ENCODE results near the gene EYA4.
"Not testable (repeated sequence)": the region's sequence is repeated elsewhere in the genome, so short reads cannot be mapped to it uniquely, and the experiment has no call there.

The EYA4 gene

DNA sequence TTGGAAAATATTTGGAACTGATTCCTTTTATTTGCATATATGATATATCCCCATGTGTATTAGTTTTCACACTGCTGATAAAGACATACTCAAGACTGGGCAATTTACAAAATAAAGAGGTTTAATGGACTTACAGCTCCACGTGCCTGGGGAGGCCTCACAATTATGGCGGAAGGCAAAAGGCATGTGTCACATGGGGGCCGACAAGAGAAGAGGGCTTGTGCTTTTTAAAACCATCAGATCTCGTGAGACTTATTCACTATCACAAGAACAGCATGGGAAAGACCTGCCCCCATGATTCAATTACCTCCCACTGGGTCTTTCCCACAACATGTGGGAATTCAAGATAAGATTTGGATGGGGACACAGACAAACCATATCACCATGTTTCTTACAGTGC lies 156.4 kb downstream of the EYA4 start:
- H2AK5ac ChIP-seq (ENCODE audit: low read length); H3K56ac ChIP-seq (ENCODE audit: low read length); H3K4me3 ChIP-seq (ENCODE audit: low read length); H3K79me1 ChIP-seq (ENCODE audit: low read length); H4K8ac ChIP-seq (ENCODE audit: low read depth, low read length); H2BK120ac ChIP-seq (ENCODE audit: low read depth, low read length); H3K23ac ChIP-seq (ENCODE audit: low read length); H2BK15ac ChIP-seq (replicated peaks; ENCODE audit: low read depth); H2BK5ac ChIP-seq (ENCODE audit: low read length); DNase-seq; H3K79me2 ChIP-seq (ENCODE audit: control insufficient read depth, insufficient read depth, low read length); H3K9ac ChIP-seq (ENCODE audit: low read length); H3K27ac ChIP-seq (ENCODE audit: low read depth, low read length); H3K4me2 ChIP-seq (ENCODE audit: low read length); H3K4me1 ChIP-seq (ENCODE audit: control insufficient read depth, low read depth, low read length); H3K18ac ChIP-seq (ENCODE audit: low read length); H3K4ac ChIP-seq (ENCODE audit: low read depth, low read length); H3K36me3 ChIP-seq (ENCODE audit: control insufficient read depth, insufficient read depth, low read length); H4K5ac ChIP-seq (ENCODE audit: low read length); H3K27me3 ChIP-seq (ENCODE audit: insufficient read depth, low read length, poor library complexity): not testable (repeated sequence)
- no CpG with 5 or more reads among the region's 4 CpGs for WGBS (ENCODE audit: extremely low coverage, insufficient coverage, low lambda C conversion rate)

- Histone ChIP-seq H3K36me3 (ENCODE audit: control insufficient read depth, insufficient read depth, low read length) (no peaks in the 10 kb centered on the region), H3K27ac (ENCODE audit: low read depth, low read length) (no peak overlapping the region), H4K5ac (ENCODE audit: low read length) (no peak overlapping the region), H3K4ac (ENCODE audit: low read depth, low read length) (no peak overlapping the region), H3K27me3 (ENCODE audit: insufficient read depth, low read length, poor library complexity) (no peaks in the 10 kb centered on the region), H4K8ac (ENCODE audit: low read depth, low read length) (no peak overlapping the region), H3K56ac (ENCODE audit: low read length) (no peak overlapping the region), H3K18ac (ENCODE audit: low read length) (no peak overlapping the region), H3K4me2 (ENCODE audit: low read length) (no peak overlapping the region), H3K9ac (ENCODE audit: low read length) (no peak overlapping the region), H2BK15ac (replicated peaks; ENCODE audit: low read depth) (no peak overlapping the region), H2AK5ac (ENCODE audit: low read length) (no peak overlapping the region), H3K23ac (ENCODE audit: low read length) (no peak overlapping the region), H3K4me3 (ENCODE audit: low read length) (no peak overlapping the region), H2BK120ac (ENCODE audit: low read depth, low read length) (no peak overlapping the region), H3K79me2 (ENCODE audit: control insufficient read depth, insufficient read depth, low read length) (no peaks in the 10 kb centered on the region), H3K4me1 (ENCODE audit: control insufficient read depth, low read depth, low read length) (peaks cover 1% of the 10 kb centered on the region), H2BK5ac (ENCODE audit: low read length) (no peak overlapping the region), H3K79me1 (ENCODE audit: low read length) (no peaks in the 10 kb centered on the region)
- no CpG with 5 or more reads among the region's 2 CpGs for WGBS (ENCODE audit: extremely low coverage, insufficient coverage, low lambda C conversion rate)
- DNase-seq, result no peak
These were observed 158.3 kb downstream of the EYA4 start for GRCh38 chr6:133399426-133399825.

GRCh38 chr6:133404151-133404550 lies 163.0 kb downstream of the EYA4 start:
- H3K4ac ChIP-seq (ENCODE audit: low read depth, low read length), result no peak overlapping the region
- no peak overlapping the region for H4K8ac ChIP-seq (ENCODE audit: low read depth, low read length)
- no peak overlapping the region for H3K27ac ChIP-seq (ENCODE audit: low read depth, low read length)
- H3K9ac ChIP-seq (ENCODE audit: low read length), result no peak overlapping the region
- no peaks in the 10 kb centered on the region for H3K27me3 ChIP-seq (ENCODE audit: insufficient read depth, low read length, poor library complexity)
- no peak overlapping the region for H3K4me2 ChIP-seq (ENCODE audit: low read length)
- H3K4me3 ChIP-seq (ENCODE audit: low read length), result no peak overlapping the region
- no peaks in the 10 kb centered on the region for H3K4me1 ChIP-seq (ENCODE audit: control insufficient read depth, low read depth, low read length)
- WGBS (ENCODE audit: extremely low coverage, insufficient coverage, low lambda C conversion rate), result no CpG with 5 or more reads among the region's 2 CpGs
- peak; percentile 42 for DNase-seq
- H2BK120ac ChIP-seq (ENCODE audit: low read depth, low read length), result no peak overlapping the region
- no peak overlapping the region for H4K5ac ChIP-seq (ENCODE audit: low read length)
- H2BK5ac ChIP-seq (ENCODE audit: low read length), result no peak overlapping the region
- H3K56ac ChIP-seq (ENCODE audit: low read length), result no peak overlapping the region
- no peak overlapping the region for H3K23ac ChIP-seq (ENCODE audit: low read length)
- no peak overlapping the region for H2AK5ac ChIP-seq (ENCODE audit: low read length)
- no peak overlapping the region for H3K18ac ChIP-seq (ENCODE audit: low read length)
- H2BK15ac ChIP-seq (replicated peaks; ENCODE audit: low read depth), result no peak overlapping the region
- no peaks in the 10 kb centered on the region for H3K79me2 ChIP-seq (ENCODE audit: control insufficient read depth, insufficient read depth, low read length)
- no peaks in the 10 kb centered on the region for H3K79me1 ChIP-seq (ENCODE audit: low read length)
- H3K36me3 ChIP-seq (ENCODE audit: control insufficient read depth, insufficient read depth, low read length), result no peaks in the 10 kb centered on the region

- peak overlapping the region; percentile 38 for H2BK120ac ChIP-seq (ENCODE audit: low read depth, low read length)
- H3K4me3 ChIP-seq (ENCODE audit: low read length), result no peak overlapping the region
- no CpG with 5 or more reads among the region's 8 CpGs for WGBS (ENCODE audit: extremely low coverage, insufficient coverage, low lambda C conversion rate)
- no peaks in the 10 kb centered on the region for H3K79me1 ChIP-seq (ENCODE audit: low read length)
- no peak overlapping the region for H2BK5ac ChIP-seq (ENCODE audit: low read length)
- no peak overlapping the region for H4K5ac ChIP-seq (ENCODE audit: low read length)
- H3K23ac ChIP-seq (ENCODE audit: low read length), result no peak overlapping the region
- H3K36me3 ChIP-seq (ENCODE audit: control insufficient read depth, insufficient read depth, low read length), result no peaks in the 10 kb centered on the region
- no peak overlapping the region for H3K27ac ChIP-seq (ENCODE audit: low read depth, low read length)
- no peak overlapping the region for H4K8ac ChIP-seq (ENCODE audit: low read depth, low read length)
- H3K18ac ChIP-seq (ENCODE audit: low read length), result no peak overlapping the region
- no peaks in the 10 kb centered on the region for H3K4me1 ChIP-seq (ENCODE audit: control insufficient read depth, low read depth, low read length)
- no peak overlapping the region for H2BK15ac ChIP-seq (replicated peaks; ENCODE audit: low read depth)
- no peak overlapping the region for H3K9ac ChIP-seq (ENCODE audit: low read length)
- H3K79me2 ChIP-seq (ENCODE audit: control insufficient read depth, insufficient read depth, low read length), result no peaks in the 10 kb centered on the region
- no peak overlapping the region for H2AK5ac ChIP-seq (ENCODE audit: low read length)
- H3K56ac ChIP-seq (ENCODE audit: low read length), result no peak overlapping the region
- DNase-seq, result no peak
- no peaks in the 10 kb centered on the region for H3K27me3 ChIP-seq (ENCODE audit: insufficient read depth, low read length, poor library complexity)
- no peak overlapping the region for H3K4me2 ChIP-seq (ENCODE audit: low read length)
- no peak overlapping the region for H3K4ac ChIP-seq (ENCODE audit: low read depth, low read length)
These were observed 163.6 kb downstream of the EYA4 start for GRCh38 chr6:133404728-133405127.

DNA sequence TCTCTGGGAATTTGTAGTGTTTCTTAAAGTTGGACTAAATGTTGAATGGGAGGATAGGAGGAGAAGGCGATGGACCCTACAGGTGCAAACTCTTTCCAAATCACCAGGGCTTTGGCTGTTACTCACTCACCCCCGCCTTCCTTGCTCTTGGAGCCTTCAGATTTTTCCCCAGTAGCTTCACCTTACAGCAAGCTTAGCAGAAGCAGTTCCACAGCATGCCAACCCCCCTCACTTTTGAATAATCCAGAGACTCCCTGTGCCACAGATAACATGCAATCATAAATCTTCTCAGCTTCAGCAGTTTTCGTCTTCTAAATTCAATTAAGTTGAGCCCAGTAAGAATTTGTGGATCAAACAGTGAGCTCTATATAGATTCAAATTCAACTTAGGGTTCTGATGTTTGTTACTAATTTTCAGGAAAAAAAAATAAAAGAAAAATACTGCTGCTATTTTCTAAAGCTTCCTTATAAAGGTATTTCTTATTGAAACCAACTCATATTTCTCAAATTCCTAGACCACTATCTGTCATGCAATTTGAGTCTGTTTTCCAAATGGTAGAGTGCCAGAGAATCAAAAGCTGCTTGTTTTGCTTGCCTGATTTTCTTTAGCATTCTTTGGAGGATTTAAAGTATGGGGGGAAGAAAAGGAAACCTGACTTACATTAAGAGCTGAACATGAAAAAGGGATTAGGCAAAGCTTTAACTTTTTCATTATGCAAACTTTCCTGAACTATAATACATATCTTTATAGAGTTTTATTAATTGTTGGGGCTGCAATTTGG lies 166.4 kb downstream of the EYA4 start:
- H3K4me1 ChIP-seq (ENCODE audit: control insufficient read depth, low read depth, low read length), result no peaks in the 10 kb centered on the region
- no peaks in the 10 kb centered on the region for H3K27me3 ChIP-seq (ENCODE audit: insufficient read depth, low read length, poor library complexity)
- H2AK5ac ChIP-seq (ENCODE audit: low read length), result no peak overlapping the region
- H3K18ac ChIP-seq (ENCODE audit: low read length), result no peak overlapping the region
- no peak overlapping the region for H3K4ac ChIP-seq (ENCODE audit: low read depth, low read length)
- no peak overlapping the region for H3K4me2 ChIP-seq (ENCODE audit: low read length)
- H3K79me1 ChIP-seq (ENCODE audit: low read length), result no peaks in the 10 kb centered on the region
- no peak overlapping the region for H3K23ac ChIP-seq (ENCODE audit: low read length)
- peak; percentile 28 for DNase-seq
- no peak overlapping the region for H3K9ac ChIP-seq (ENCODE audit: low read length)
- H4K5ac ChIP-seq (ENCODE audit: low read length), result no peak overlapping the region
- H3K36me3 ChIP-seq (ENCODE audit: control insufficient read depth, insufficient read depth, low read length), result no peaks in the 10 kb centered on the region
- H3K56ac ChIP-seq (ENCODE audit: low read length), result no peak overlapping the region
- H3K4me3 ChIP-seq (ENCODE audit: low read length), result no peak overlapping the region
- no peak overlapping the region for H3K27ac ChIP-seq (ENCODE audit: low read depth, low read length)
- H2BK15ac ChIP-seq (replicated peaks; ENCODE audit: low read depth), result no peak overlapping the region
- WGBS (ENCODE audit: extremely low coverage, insufficient coverage, low lambda C conversion rate), result no CpG with 5 or more reads among the region's 3 CpGs
- H2BK120ac ChIP-seq (ENCODE audit: low read depth, low read length), result no peak overlapping the region
- no peak overlapping the region for H2BK5ac ChIP-seq (ENCODE audit: low read length)
- no peaks in the 10 kb centered on the region for H3K79me2 ChIP-seq (ENCODE audit: control insufficient read depth, insufficient read depth, low read length)
- H4K8ac ChIP-seq (ENCODE audit: low read depth, low read length), result no peak overlapping the region

GRCh38 chr6:133408132-133408531 lies 167.0 kb downstream of the EYA4 start:
- no peak overlapping the region for H3K56ac ChIP-seq (ENCODE audit: low read length)
- no peak overlapping the region for H3K4me3 ChIP-seq (ENCODE audit: low read length)
- H3K36me3 ChIP-seq (ENCODE audit: control insufficient read depth, insufficient read depth, low read length), result no peaks in the 10 kb centered on the region
- DNase-seq, result no peak
- H3K79me1 ChIP-seq (ENCODE audit: low read length), result no peaks in the 10 kb centered on the region
- H3K4me1 ChIP-seq (ENCODE audit: control insufficient read depth, low read depth, low read length), result no peaks in the 10 kb centered on the region
- no peak overlapping the region for H3K18ac ChIP-seq (ENCODE audit: low read length)
- no peak overlapping the region for H2BK120ac ChIP-seq (ENCODE audit: low read depth, low read length)
- no peak overlapping the region for H4K5ac ChIP-seq (ENCODE audit: low read length)
- H3K4ac ChIP-seq (ENCODE audit: low read depth, low read length), result peak overlapping the region; percentile 16
- H2BK15ac ChIP-seq (replicated peaks; ENCODE audit: low read depth), result no peak overlapping the region
- H3K4me2 ChIP-seq (ENCODE audit: low read length), result no peak overlapping the region
- no peak overlapping the region for H4K8ac ChIP-seq (ENCODE audit: low read depth, low read length)
- no peaks in the 10 kb centered on the region for H3K79me2 ChIP-seq (ENCODE audit: control insufficient read depth, insufficient read depth, low read length)
- H3K23ac ChIP-seq (ENCODE audit: low read length), result no peak overlapping the region
- no peak overlapping the region for H3K9ac ChIP-seq (ENCODE audit: low read length)
- H2AK5ac ChIP-seq (ENCODE audit: low read length), result no peak overlapping the region
- no peak overlapping the region for H3K27ac ChIP-seq (ENCODE audit: low read depth, low read length)
- no CpG with 5 or more reads among the region's 2 CpGs for WGBS (ENCODE audit: extremely low coverage, insufficient coverage, low lambda C conversion rate)
- no peaks in the 10 kb centered on the region for H3K27me3 ChIP-seq (ENCODE audit: insufficient read depth, low read length, poor library complexity)
- no peak overlapping the region for H2BK5ac ChIP-seq (ENCODE audit: low read length)
